T-helper 2 cell treated with Interferon-gamma antibody and Interleukin-4, amounts not matched to agents 100 ng/mL and 5 ng/mL, for 36 hours (primary cell): ENCODE data around the gene IRF3. TPM values are rescaled to one million over a fixed set of nuclear protein-coding genes. Genes with fewer than 3 reads are reported as not detected.

Experiments
- intact Hi-C: fragments of 100-400 bp; cut with micrococcal nuclease; formaldehyde crosslinking; loops from one replicate; pipeline ENCODE4 v1.15.1; 2023
- total RNA-seq: library from RNA; stranded (reverse); gene quantifications from 2 replicates; pipeline ENCODE4 v1.2.3, GENCODE V29; 2022

The IRF3 gene
- total RNA-seq, 1 donor from 2014 or later, result 158 TPM

GRCh38 chr19:49672131-49672919 is 6.7 kb upstream of the IRF3 start:
- intact Hi-C loops, result no loop called here

- intact Hi-C loops, result no loop called here
These were observed 3.9 kb upstream of the IRF3 start for GRCh38 chr19:49669516-49669915.

- intact Hi-C loops, result no loop called here
These were observed 1.8 kb upstream of the IRF3 start for GRCh38 chr19:49667473-49667872.

GRCh38 chr19:49666120-49666444 is 425 bp upstream of the IRF3 start:
- intact Hi-C loops, result no loop called here

GRCh38 chr19:49665036-49665350 is 664 bp downstream of the IRF3 start:
- intact Hi-C loops, result loop anchor here (1.0 kb wide), 2 partner anchors 11 to 23 kb away; partner anchors contain the start of gene SCAF1

- intact Hi-C loops, result loop anchor here (1.0 kb wide), 3 partner anchors 12 to 71 kb away; partner anchors contain the start of gene SCAF1
These were observed 1.3 kb downstream of the IRF3 start for GRCh38 chr19:49664171-49665035.

- intact Hi-C loops, result no loop called here
These were observed 2.4 kb downstream of the IRF3 start for GRCh38 chr19:49663224-49663623.

GRCh38 chr19:49662011-49662410 is 3.6 kb downstream of the IRF3 start:
- intact Hi-C loops, result no loop called here

- intact Hi-C loops, result no loop called here
These were observed 5.2 kb downstream of the IRF3 start for GRCh38 chr19:49660338-49660961.

GRCh38 chr19:49658566-49659442 is 6.9 kb downstream of the IRF3 start:
- intact Hi-C loops, result no loop called here

- intact Hi-C loops, result no loop called here
These were observed 7.5 kb downstream of the IRF3 start for GRCh38 chr19:49658139-49658517.

GRCh38 chr19:49657493-49658138 is 8.0 kb downstream of the IRF3 start:
- intact Hi-C loops, result no loop called here

GRCh38 chr19:49656456-49657109 is 9.1 kb downstream of the IRF3 start:
- intact Hi-C loops, result no loop called here

- intact Hi-C loops, result no loop called here
These were observed 9.8 kb downstream of the IRF3 start for GRCh38 chr19:49655570-49656455.

- intact Hi-C loops, result no loop called here
These were observed 11.1 kb downstream of the IRF3 start for GRCh38 chr19:49654581-49654980.

GRCh38 chr19:49653466-49653806 is 12.2 kb downstream of the IRF3 start:
- intact Hi-C loops, result no loop called here

- intact Hi-C loops, result no loop called here
These were observed 12.8 kb downstream of the IRF3 start for GRCh38 chr19:49652551-49653465.
